Renal cortical epithelial cell (primary cell): ENCODE measurements around the gene SLC25A2. TPM values are rescaled to one million over a fixed set of nuclear protein-coding genes. Genes with fewer than 3 reads are reported as not detected.
"Not testable (repeated sequence)": the region's sequence is repeated elsewhere in the genome, so short reads cannot be mapped to it uniquely, and the experiment has no call there.

ENCODE experiments used
- DNase-seq: peaks from one replicate; pipeline ENCODE4 v3.0.0-alpha.2; 2011; ENCODE audit warnings: low read depth
- total RNA-seq: library from RNA; depleted of rRNA; stranded (reverse); fragments of >200 nt; gene quantifications from 2 replicates; pipeline ENCODE4 v1.2.3, GENCODE V29; 2014

Gene SLC25A2
- 0.20 and 1.0 TPM in 2 replicates for total RNA-seq

DNA sequence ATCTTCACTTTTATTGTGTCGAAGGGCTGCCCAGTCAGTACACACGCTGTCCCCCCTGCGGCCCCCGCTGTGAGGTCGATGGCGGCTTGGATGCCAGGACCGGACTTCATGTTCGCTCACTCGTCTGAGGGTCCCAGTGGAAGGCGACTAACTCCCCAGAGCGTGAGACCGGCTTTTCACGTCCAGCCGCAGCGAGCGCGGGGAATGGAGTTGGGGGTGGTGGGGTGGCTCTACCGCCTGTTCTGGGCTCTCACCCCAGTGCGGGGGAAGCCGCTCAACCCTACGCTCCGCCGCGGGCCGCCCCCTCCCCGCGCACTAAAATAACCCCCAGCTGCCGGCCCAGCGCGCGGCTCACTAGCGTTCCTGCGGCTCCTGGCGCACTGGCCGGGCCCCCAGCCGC lies at the start of gene SLC25A2:
Gene SLC25A2, minus strand, starts transcription at position 294 of the 400 bp plus-strand sequence. Its CDS starts 184 bp downstream, at position 110.
- DNase-seq, result no peak

DNA sequence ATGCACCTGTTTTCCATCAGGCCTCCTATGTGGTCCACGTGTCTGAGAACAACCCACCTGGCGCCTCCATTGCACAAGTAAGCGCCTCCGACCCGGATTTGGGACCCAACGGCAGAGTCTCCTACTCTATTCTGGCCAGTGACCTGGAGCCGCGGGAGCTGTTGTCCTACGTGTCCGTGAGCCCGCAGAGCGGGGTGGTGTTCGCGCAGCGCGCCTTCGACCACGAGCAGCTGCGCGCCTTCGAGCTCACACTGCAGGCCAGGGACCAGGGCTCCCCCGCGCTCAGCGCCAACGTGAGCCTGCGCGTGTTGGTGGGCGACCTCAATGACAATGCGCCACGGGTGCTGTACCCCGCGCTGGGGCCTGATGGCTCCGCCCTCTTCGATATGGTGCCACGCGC lies 47.7 kb upstream of the SLC25A2 start:
- DNase-seq, result no peak

- peak; percentile 23 for DNase-seq
Observed at GRCh38 chr5:141349917-141350619, 46.2 kb upstream of the SLC25A2 start, which contains the start of gene PCDHGB1. TSS of gene PCDHGB1 (plus strand) at chr5:141350099. CDS start at chr5:141350261, 162 bp downstream.

GRCh38 chr5:141346017-141346416 lies 42.2 kb upstream of the SLC25A2 start:
- not testable (repeated sequence) for DNase-seq

DNA sequence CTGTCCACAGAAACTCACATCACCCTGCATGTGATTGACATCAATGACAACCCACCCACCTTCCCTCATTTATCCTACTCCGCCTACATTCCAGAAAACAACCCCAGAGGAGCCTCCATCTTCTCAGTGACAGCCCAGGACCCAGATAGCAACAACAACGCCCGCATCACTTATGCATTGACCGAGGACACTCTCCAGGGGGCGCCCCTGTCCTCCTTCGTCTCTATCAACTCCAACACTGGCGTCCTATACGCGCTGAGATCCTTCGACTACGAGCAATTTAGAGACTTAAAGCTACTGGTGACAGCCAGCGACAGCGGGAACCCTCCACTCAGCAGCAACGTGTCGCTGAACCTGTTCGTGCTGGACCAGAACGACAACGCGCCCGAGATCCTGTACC lies 41.5 kb upstream of the SLC25A2 start:
- DNase-seq, result no peak

DNA sequence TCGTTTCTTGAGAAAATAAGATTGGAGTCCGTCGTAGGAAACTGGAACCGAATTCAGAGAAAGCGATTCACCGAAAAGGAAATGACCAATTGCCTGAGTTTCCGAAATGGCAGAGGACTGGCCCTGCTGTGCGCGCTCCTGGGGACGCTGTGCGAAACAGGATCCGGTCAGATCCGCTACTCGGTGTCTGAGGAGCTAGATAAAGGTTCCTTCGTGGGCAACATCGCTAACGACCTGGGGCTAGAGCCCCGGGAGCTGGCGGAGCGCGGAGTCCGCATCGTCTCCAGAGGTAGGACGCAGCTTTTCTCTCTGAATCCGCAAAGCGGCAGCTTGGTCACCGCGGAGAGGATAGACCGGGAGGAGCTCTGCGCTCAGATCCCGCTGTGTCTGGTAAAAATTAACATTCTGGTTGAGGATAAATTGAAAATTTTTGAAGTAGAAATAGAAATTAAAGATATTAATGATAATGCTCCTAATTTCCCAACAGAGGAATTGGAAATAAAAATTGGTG lies 40.2 kb upstream of the SLC25A2 start:
- no peak for DNase-seq

DNA sequence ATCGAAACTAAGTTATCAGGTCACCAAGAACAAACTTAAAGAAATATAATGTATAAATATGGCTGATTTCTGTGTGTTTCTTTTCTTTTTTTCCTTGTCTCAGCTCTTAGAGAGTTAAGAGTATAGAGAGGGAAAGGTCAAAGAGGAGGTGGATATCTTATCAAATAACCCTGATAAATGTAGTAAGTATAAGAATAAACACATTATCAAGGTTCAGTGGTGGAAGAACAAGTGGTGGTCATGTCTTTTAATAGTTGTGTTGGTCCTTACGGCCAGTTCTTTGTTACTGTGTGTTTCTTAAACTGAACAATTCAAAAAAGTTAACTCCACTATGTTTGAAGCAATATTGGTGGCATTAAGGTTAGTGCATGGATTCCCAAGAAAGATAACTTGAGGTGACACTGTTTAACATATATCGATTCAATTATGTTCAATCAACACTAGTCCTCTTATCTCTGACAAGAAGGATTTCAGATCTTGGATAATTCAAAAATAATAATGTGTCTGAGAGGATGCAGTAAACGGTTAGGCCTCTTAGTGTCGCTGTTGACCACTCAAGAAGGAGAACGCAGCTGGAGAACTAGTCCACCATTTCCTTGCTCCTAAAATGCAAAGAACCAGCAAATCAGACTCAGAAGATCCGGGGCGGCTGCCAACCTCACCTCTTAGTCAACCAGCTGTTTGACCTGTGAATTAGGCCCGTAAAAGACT lies 39.5 kb upstream of the SLC25A2 start, which contains the start of gene PCDHGA3:
Gene PCDHGA3, plus strand, starts transcription at position 588 of the 711 bp plus-strand sequence. CDS start 205 bp downstream, outside the sequence.
- peak; percentile 22 for DNase-seq

GRCh38 chr5:141342773-141343172 lies 38.9 kb upstream of the SLC25A2 start:
- DNase-seq, result no peak

DNA sequence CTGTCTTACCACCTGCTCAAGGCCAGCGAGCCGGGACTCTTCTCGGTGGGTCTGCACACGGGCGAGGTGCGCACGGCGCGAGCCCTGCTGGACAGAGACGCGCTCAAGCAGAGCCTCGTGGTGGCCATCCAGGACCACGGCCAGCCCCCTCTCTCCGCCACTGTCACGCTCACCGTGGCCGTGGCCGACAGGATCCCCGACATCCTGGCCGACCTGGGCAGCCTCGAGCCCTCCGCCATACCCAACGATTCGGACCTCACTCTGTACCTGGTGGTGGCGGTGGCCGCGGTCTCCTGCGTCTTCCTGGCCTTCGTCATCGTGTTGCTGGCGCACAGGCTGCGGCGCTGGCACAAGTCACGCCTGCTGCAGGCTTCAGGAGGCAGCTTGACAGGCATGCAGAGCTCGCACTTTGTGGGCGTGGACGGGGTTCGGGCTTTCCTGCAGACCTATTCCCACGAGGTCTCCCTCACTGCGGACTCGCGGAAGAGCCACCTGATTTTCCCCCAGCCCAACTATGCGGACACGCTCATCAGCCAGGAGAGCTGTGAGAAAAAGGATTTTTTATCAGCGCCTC lies 37.0 kb upstream of the SLC25A2 start:
- not testable (repeated sequence) for DNase-seq

DNA sequence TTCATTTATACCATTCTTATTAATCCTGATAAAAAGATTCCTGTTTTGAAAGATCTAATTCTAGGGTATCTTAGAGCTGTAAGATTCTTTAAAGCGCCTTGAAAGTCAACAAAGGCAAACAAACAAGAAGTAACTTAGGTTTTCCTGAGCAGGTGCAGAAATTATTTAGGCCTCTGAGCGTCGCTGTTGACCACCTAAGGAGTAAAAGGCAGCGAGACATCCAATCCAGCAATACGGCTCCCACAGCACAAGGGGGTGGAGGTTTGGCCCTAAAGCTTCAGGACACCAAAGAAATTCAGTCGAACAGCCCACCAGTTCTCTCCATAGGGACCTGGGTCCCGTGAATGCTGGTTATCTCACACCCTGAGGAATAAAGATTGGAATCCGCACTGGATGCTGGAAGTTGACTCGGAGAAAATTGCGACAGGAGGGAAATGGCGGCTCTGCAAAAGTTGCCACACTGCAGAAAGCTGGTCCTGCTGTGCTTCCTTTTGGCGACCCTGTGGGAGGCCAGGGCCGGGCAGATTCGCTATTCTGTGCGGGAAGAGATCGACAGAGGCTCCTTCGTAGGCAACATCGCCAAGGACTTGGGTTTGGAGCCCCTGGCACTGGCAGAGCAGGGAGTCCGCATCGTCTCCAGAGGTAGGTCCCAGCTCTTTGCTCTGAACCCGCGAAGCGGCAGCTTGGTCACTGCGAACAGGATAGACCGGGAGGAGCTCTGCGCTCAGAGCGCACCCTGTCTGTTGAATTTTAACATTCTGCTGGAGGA lies 34.9 kb upstream of the SLC25A2 start, which contains the start of gene PCDHGA2:
Gene PCDHGA2, plus strand, starts transcription at position 223 of the 769 bp plus-strand sequence.
- peak; percentile 37 for DNase-seq

DNA sequence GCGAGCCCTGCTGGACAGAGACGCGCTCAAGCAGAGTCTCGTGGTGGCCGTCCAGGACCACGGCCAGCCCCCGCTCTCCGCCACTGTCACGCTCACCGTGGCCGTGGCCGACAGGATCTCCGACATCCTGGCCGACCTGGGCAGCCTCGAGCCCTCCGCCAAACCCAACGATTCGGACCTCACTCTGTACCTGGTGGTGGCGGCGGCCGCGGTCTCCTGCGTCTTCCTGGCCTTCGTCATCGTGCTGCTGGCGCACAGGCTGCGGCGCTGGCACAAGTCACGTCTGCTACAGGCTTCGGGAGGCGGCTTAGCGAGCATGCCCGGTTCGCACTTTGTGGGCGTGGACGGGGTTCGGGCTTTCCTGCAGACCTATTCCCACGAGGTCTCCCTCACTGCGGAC lies 28.7 kb upstream of the SLC25A2 start:
- DNase-seq, result not testable (repeated sequence)

- DNase-seq, result peak; percentile 45
Observed at GRCh38 chr5:141330299-141331080, 26.6 kb upstream of the SLC25A2 start, which contains the start of gene PCDHGA1. TSS of gene PCDHGA1 (plus strand) at chr5:141330514.

DNA sequence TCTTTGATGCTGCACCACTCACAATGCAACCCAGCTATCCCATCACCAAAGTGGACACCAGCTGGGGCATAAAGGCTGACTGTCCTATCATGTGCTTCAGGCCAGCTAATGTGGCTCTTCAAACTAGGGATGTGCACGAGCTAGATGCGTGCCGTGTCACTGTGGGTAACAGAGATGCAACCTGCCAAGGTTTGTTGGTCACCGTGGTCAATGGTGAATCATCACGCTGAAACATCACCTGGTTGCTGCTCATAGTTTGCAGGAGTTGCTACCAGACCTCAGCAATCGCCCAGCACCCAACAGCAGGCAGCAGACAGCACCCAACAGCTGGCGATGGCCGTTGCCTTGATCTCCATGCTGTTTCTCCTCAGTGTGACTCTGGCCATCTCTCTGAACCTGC lies 24.4 kb upstream of the SLC25A2 start:
- DNase-seq, result no peak

- DNase-seq, result peak; percentile 35
Observed at GRCh38 chr5:141326088-141326854, 22.4 kb upstream of the SLC25A2 start.

DNA sequence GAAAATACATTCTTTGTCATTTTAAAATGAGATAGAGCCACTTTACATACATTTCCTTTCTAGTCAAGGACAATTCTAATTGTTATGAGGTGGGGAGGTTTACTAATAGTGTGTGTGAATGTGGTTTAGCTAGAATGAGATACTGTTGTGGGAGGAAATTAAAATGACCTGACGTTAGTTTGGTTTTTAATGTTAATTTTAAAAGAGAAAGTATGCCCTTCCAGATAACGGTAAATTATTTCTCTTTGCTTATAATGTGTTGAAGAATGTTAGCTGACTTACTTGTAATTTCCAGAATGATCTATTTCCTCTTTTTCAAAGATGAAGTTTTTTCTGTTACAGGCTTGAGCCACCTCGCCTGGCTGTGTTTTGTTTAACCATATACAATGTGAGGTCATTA lies 18.4 kb upstream of the SLC25A2 start:
- DNase-seq, result no peak

DNA sequence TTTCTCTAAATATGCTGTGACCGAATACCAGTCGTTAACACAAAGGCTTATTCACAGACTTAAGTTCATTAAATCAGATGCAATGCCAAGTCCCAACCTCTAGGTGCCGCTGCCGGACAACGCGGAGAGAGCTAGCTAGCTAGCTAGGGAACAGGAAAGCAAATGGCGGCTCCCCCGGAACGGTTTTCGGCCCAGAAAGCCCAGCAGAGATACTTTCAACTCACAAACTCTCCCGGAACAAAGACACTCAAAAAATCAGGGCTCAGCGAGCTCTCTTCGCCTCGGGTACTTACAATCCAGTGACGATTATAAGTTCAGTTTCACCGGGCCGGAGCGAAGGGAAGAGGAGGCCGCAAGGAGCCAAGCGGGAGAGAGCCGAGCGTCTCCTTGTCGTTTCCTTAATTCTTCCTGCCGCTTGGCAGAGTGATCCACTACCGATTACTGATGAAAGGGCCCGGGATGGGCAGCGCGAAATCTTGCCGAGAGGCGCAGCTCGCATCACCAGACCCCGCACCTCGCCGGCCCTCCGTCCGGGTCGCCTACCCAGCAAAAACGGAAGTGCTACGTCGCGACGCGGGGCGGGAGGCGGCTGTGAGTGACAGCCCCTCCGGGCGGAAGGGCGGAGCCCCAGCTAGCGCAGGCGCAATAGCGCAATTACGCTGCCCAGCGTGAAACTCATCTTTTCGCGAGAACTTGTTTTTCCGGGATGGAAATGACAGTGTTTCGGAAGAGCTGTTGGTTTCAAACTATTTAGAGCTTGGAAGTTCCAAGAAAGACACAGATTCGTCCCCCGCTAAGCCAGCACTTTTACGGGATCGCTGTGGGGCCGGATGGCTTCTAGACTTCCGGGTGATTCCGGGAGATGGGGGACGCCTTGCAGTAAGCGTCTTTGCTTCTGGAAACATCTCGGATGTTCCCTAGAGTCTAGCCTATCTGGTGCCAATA lies 16.6 kb upstream of the SLC25A2 start, which contains the start of gene TAF7:
Gene TAF7, minus strand, starts transcription at position 560 of the 945 bp plus-strand sequence. CDS start 740 bp downstream, outside the sequence.
- DNase-seq, result peak; percentile 88

GRCh38 chr5:141319699-141320098 lies 15.8 kb upstream of the SLC25A2 start:
- no peak for DNase-seq

DNA sequence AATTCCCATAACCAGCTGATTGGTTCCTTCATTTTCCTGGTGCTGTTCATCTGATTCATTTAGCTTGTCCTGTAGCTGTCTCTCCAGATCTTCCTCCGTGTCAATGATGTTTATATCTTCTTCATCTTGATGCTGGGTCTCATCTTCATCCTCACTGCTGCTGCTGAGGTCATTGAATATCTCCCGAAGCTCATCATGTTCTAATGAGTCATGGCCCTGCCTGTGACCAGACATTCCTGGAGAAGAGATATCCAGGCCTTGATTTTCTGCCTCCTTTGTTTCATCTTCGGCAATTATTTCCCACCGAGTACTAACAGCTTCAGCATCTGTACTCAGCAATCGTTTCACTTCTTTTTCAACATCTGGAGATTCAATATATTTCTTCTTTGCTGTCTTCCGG lies 15.4 kb upstream of the SLC25A2 start:
- no peak for DNase-seq
